HG02840 (cell line): Measurements from ENCODE around the gene TXLNB.
"Not testable (repeated sequence)": the region's sequence is repeated elsewhere in the genome, so short reads cannot be mapped to it uniquely, and the experiment has no call there.

Experiments
- ATAC-seq: cut with Tn5 transposase; IDR thresholded peaks from one replicate; pipeline ENCODE4 v1.9.1; 2021; ENCODE audit warnings: mild to moderate bottlenecking, moderate library complexity, moderate number of reproducible peaks; ENCODE audit not compliant: unreplicated experiment, low FRiP score

The TXLNB gene

GRCh38 chr6:139242457-139243240 is 49.1 kb downstream of the TXLNB start:
- ATAC-seq, result no peak

- ATAC-seq, result no peak
Measured at GRCh38 chr6:139240161-139241010, 51.4 kb downstream of the TXLNB start.

GRCh38 chr6:139239064-139239463 is 52.7 kb downstream of the TXLNB start:
- ATAC-seq, result no peak

GRCh38 chr6:139236105-139236504 is 55.7 kb downstream of the TXLNB start:
- no peak for ATAC-seq

GRCh38 chr6:139235661-139236060 is 56.1 kb downstream of the TXLNB start:
- no peak for ATAC-seq

- ATAC-seq, result not testable (repeated sequence)
Measured at GRCh38 chr6:139234193-139234592, 57.6 kb downstream of the TXLNB start.

- ATAC-seq, result no peak
Measured at GRCh38 chr6:139231206-139231605, 60.6 kb downstream of the TXLNB start.

GRCh38 chr6:139230391-139230840 is 61.4 kb downstream of the TXLNB start:
- no peak for ATAC-seq

GRCh38 chr6:139228387-139228786 is 63.4 kb downstream of the TXLNB start:
- not testable (repeated sequence) for ATAC-seq

- no peak for ATAC-seq
Measured at GRCh38 chr6:139219746-139220145, 72.1 kb downstream of the TXLNB start.

GRCh38 chr6:139219271-139219729 is 72.5 kb downstream of the TXLNB start:
- ATAC-seq, result peak; percentile 100

- not testable (repeated sequence) for ATAC-seq
Measured at GRCh38 chr6:139212460-139212859, 79.3 kb downstream of the TXLNB start.

GRCh38 chr6:139210766-139211165 is 81.0 kb downstream of the TXLNB start:
- ATAC-seq, result not testable (repeated sequence)

- no peak for ATAC-seq
Measured at GRCh38 chr6:139205843-139206242, 86.0 kb downstream of the TXLNB start.

GRCh38 chr6:139204978-139205377 is 86.8 kb downstream of the TXLNB start:
- no peak for ATAC-seq

GRCh38 chr6:139201378-139201777 is 90.4 kb downstream of the TXLNB start:
- ATAC-seq, result no peak

- ATAC-seq, result no peak
Measured at GRCh38 chr6:139198529-139199288, 93.1 kb downstream of the TXLNB start.

- ATAC-seq, result no peak
Measured at GRCh38 chr6:139194740-139195139, 97.1 kb downstream of the TXLNB start.
